Breast epithelium (tissue), 4 donors: Measurements from ENCODE around the gene NMRAL1. TPM values are rescaled to one million over a fixed set of nuclear protein-coding genes. Genes with fewer than 3 reads are reported as not detected.
A peak's percentile ranks its signal among the peaks of the same experiment; 100 is the strongest.

Experiments used
- DNase-seq, 2 donors: peaks; one replicate each; pipeline ENCODE4 v3.0.0-alpha.2; 2019; ENCODE audit warnings: low spot score in 2 of 2
- H3K27ac ChIP-seq, 2 donors: fragments of 200-600 bp; sonication (generic) in 1 of 2; one replicate each; pipeline ENCODE4 v1.5.1; 2016 to 2019; ENCODE audit warnings: mild to moderate bottlenecking in 1 of 2
- H3K27me3 ChIP-seq, 2 donors: fragments of 200-600 bp; sonication (generic) in 1 of 2; one replicate each; pipeline versions ENCODE4 v1.5.1 to v1.6.0; 2017 to 2019; ENCODE audit warnings: control low read depth in 1 of 2, mild to moderate bottlenecking in 1 of 2
- H3K36me3 ChIP-seq: fragments of 200-600 bp; one replicate; pipeline ENCODE4 v1.5.1; 2019
- H3K4me1 ChIP-seq, 2 donors: fragments of 200-600 bp; sonication (generic); one replicate each; pipeline ENCODE4 v1.5.1; 2016 to 2019; ENCODE audit warnings: control low read depth in 1 of 2
- H3K4me3 ChIP-seq, 3 donors: fragments of 200-600 bp; sonication (generic); 1 replicate in 2 of 3; 2 replicates in 1 of 3; pipeline ENCODE4 v1.5.1; 2016 to 2019; ENCODE audit warnings: mild to moderate bottlenecking in 3 of 3, moderate library complexity in 2 of 3
- H3K9me3 ChIP-seq, 2 donors: fragments of 200-600 bp; sonication (generic) in 1 of 2; one replicate each; pipeline ENCODE4 v1.5.1; 2016 to 2019; ENCODE audit warnings: control low read depth in 1 of 2
- CTCF ChIP-seq, 3 donors: fragments of 450-650 bp; IDR thresholded peaks; one replicate each; pipeline ENCODE4 v1.5.1; 2016 to 2017; ENCODE audit warnings: antibody characterized with exemption in 3 of 3, mild to moderate bottlenecking in 3 of 3, moderate library complexity in 3 of 3
- POLR2A ChIP-seq: fragments of 450-650 bp; IDR thresholded peaks from one replicate; pipeline ENCODE4 v1.6.1; 2016; ENCODE audit warnings: antibody characterized with exemption, mild to moderate bottlenecking, moderate library complexity
- POLR2AphosphoS5 ChIP-seq, 3 donors: sonication (generic); formaldehyde crosslinking; IDR thresholded peaks; one replicate each; pipeline ENCODE4 v1.6.1; 2017; ENCODE audit warnings: antibody characterized with exemption in 3 of 3
- intact Hi-C: fragments of 100-400 bp; cut with DNase I; formaldehyde crosslinking; loops from one replicate; pipeline ENCODE4 v1.15.1; 2023; ENCODE audit warnings: low total_unique reads
- total RNA-seq, 3 donors: library from RNA; depleted of rRNA; stranded (reverse); fragments of >200 nt; gene quantifications; one replicate each; pipeline ENCODE4 v1.1.0, GENCODE V29; 2016

NMRAL1 gene
- total RNA-seq, 3 donors from 2014 or later, result 44.5 to 57.7 (median 51.5) TPM

- DNase-seq, result no peak
- Histone ChIP-seq H3K27ac (peak overlapping the region in 1 of 2 donors; percentile 48), H3K36me3 (no peaks in the 10 kb centered on the region), H3K9me3 (no peaks in the 10 kb centered on the region), H3K4me1 (no peaks in the 10 kb centered on the region), H3K27me3 (no peaks in the 10 kb centered on the region), H3K4me3 (no peak overlapping the region)
- TF ChIP-seq CTCF (IDR thresholded peaks at IDR 0.05) (no peak), POLR2A (no peak), POLR2AphosphoS5 (IDR thresholded peaks at IDR 0.05) (no peak)
- intact Hi-C loops, result no loop called here
These were observed 14.1 kb upstream of the NMRAL1 start for GRCh38 chr16:4488499-4488967.

GRCh38 chr16:4487955-4488498, 13.6 kb upstream of the NMRAL1 start:
- Histone ChIP-seq H3K36me3 (no peaks in the 10 kb centered on the region), H3K27me3 (no peaks in the 10 kb centered on the region), H3K4me3 (no peak overlapping the region), H3K9me3 (no peaks in the 10 kb centered on the region), H3K27ac (peak overlapping the region in 1 of 2 donors; percentile 48), H3K4me1 (no peaks in the 10 kb centered on the region)
- no peak for DNase-seq
- intact Hi-C loops, result no loop called here
- TF ChIP-seq CTCF (IDR thresholded peaks at IDR 0.05) (no peak), POLR2AphosphoS5 (IDR thresholded peaks at IDR 0.05) (no peak), POLR2A (no peak)

- no peak for TF ChIP-seq CTCF (IDR thresholded peaks at IDR 0.05)
- no peak for TF ChIP-seq POLR2A
- peak in 2 of 3 donors; percentile 25 to 67 for TF ChIP-seq POLR2AphosphoS5 (IDR thresholded peaks at IDR 0.05)
- no peaks in the 10 kb centered on the region for H3K36me3 ChIP-seq
- no peak overlapping the region for H3K4me3 ChIP-seq
- H3K27me3 ChIP-seq, result no peaks in the 10 kb centered on the region
- H3K9me3 ChIP-seq, result no peaks in the 10 kb centered on the region
- intact Hi-C loops, result no loop called here
- no peak for DNase-seq
- H3K27ac ChIP-seq, result peak overlapping the region; percentile 65 to 67
- H3K4me1 ChIP-seq, result no peaks in the 10 kb centered on the region
These were observed 11.9 kb upstream of the NMRAL1 start for GRCh38 chr16:4486126-4486893.

GRCh38 chr16:4481963-4482362, 7.5 kb upstream of the NMRAL1 start:
- Histone ChIP-seq H3K4me3 (no peak overlapping the region), H3K4me1 (no peaks in the 10 kb centered on the region), H3K36me3 (no peaks in the 10 kb centered on the region), H3K27ac (no peak overlapping the region), H3K9me3 (no peaks in the 10 kb centered on the region), H3K27me3 (no peaks in the 10 kb centered on the region)
- intact Hi-C loops, result no loop called here
- no peak for DNase-seq
- TF ChIP-seq CTCF (IDR thresholded peaks at IDR 0.05) (no peak), POLR2AphosphoS5 (IDR thresholded peaks at IDR 0.05) (no peak), POLR2A (no peak)

- no peak for TF ChIP-seq POLR2A
- TF ChIP-seq POLR2AphosphoS5 (IDR thresholded peaks at IDR 0.05), result no peak
- no peak for TF ChIP-seq CTCF (IDR thresholded peaks at IDR 0.05)
- no peak for DNase-seq
- H3K36me3 ChIP-seq, result no peaks in the 10 kb centered on the region
- H3K4me3 ChIP-seq, result no peak overlapping the region
- no peaks in the 10 kb centered on the region for H3K4me1 ChIP-seq
- no peaks in the 10 kb centered on the region for H3K27me3 ChIP-seq
- H3K27ac ChIP-seq, result no peak overlapping the region
- intact Hi-C loops, result no loop called here
- H3K9me3 ChIP-seq, result no peaks in the 10 kb centered on the region
These were observed 7.1 kb upstream of the NMRAL1 start for GRCh38 chr16:4481526-4481925.
